ENCODE data around the gene ADAM12.

ADAM12 gene

GRCh38 chr10:126210051-126210651 is 178.1 kb downstream of the ADAM12 start:
- DNase-seq (ENCODE audit: low spot score) = no peak

GRCh38 chr10:126209451-126209850 is 178.8 kb downstream of the ADAM12 start:
- DNase-seq (ENCODE audit: low spot score) = no peak

- DNase-seq (ENCODE audit: low spot score) = peak; percentile 45
Observed at GRCh38 chr10:126208726-126209302, 179.5 kb downstream of the ADAM12 start.

- DNase-seq (ENCODE audit: low spot score) = no peak
Observed at GRCh38 chr10:126207851-126208250, 180.4 kb downstream of the ADAM12 start.

GRCh38 chr10:126207313-126207771 is 180.9 kb downstream of the ADAM12 start:
- DNase-seq (ENCODE audit: low spot score) = no peak

GRCh38 chr10:126205486-126206205 is 182.6 kb downstream of the ADAM12 start:
- DNase-seq (ENCODE audit: low spot score) = no peak

GRCh38 chr10:126204320-126204719 is 184.0 kb downstream of the ADAM12 start:
- DNase-seq (ENCODE audit: low spot score) = no peak

- no peak for DNase-seq (ENCODE audit: low spot score)
Observed at GRCh38 chr10:126203746-126204145, 184.5 kb downstream of the ADAM12 start.

GRCh38 chr10:126201603-126202002 is 186.7 kb downstream of the ADAM12 start:
- DNase-seq (ENCODE audit: low spot score) = no peak

GRCh38 chr10:126199221-126199998 is 188.9 kb downstream of the ADAM12 start:
- no peak for DNase-seq (ENCODE audit: low spot score)

GRCh38 chr10:126198681-126199080 is 189.6 kb downstream of the ADAM12 start:
- DNase-seq (ENCODE audit: low spot score) = no peak

- DNase-seq (ENCODE audit: low spot score) = no peak
Observed at GRCh38 chr10:126197036-126197543, 191.2 kb downstream of the ADAM12 start.

GRCh38 chr10:126196281-126196680 is 192.0 kb downstream of the ADAM12 start:
- DNase-seq (ENCODE audit: low spot score) = no peak

GRCh38 chr10:126191192-126191591 is 197.1 kb downstream of the ADAM12 start:
- no peak for DNase-seq (ENCODE audit: low spot score)

GRCh38 chr10:126188679-126189200 is 199.5 kb downstream of the ADAM12 start:
- no peak for DNase-seq (ENCODE audit: low spot score)

- no peak for DNase-seq (ENCODE audit: low spot score)
Observed at GRCh38 chr10:126187399-126187798, 200.9 kb downstream of the ADAM12 start.

- DNase-seq (ENCODE audit: low spot score) = no peak
Observed at GRCh38 chr10:126186766-126187165, 201.5 kb downstream of the ADAM12 start.

GRCh38 chr10:126185676-126186447 is 202.4 kb downstream of the ADAM12 start:
- DNase-seq (ENCODE audit: low spot score) = no peak

GRCh38 chr10:126181626-126182025 is 206.7 kb downstream of the ADAM12 start:
- DNase-seq (ENCODE audit: low spot score) = no peak

- no peak for DNase-seq (ENCODE audit: low spot score)
Observed at GRCh38 chr10:126179637-126180036, 208.6 kb downstream of the ADAM12 start.

GRCh38 chr10:126177417-126178030 is 210.8 kb downstream of the ADAM12 start:
- DNase-seq (ENCODE audit: low spot score) = no peak

Measured in putamen (tissue), 1 donor.